HG02852 (cell line): ENCODE measurements around the gene COLEC11.
"Not testable (repeated sequence)": the region's sequence is repeated elsewhere in the genome, so short reads cannot be mapped to it uniquely, and the experiment has no call there.

ENCODE experiments used
- ATAC-seq: cut with Tn5 transposase; IDR thresholded peaks from one replicate; pipeline ENCODE4 v1.9.1; 2021; ENCODE audit warnings: mild to moderate bottlenecking, moderate library complexity; ENCODE audit not compliant: unreplicated experiment

COLEC11 gene

DNA sequence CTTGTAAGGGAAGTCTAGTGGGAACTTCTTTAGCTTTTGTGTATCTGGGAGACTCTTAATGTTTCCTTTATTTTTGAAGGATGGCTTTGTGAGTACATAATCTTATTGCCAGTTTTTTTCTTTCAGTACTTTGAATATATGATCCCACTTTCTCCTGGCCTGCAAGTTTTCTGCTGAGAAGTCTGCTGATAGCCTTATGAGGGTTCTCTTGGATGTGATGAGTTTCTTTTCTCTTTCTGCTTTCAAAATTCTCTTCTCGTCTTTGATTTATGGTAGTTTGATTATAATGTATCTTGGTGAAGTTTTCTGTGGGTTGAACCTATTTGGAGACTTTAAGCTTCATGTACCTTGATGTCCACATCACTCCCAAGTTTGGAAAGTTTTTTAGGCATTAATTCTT, 28.1 kb downstream of the COLEC11 start:
- no peak for ATAC-seq

DNA sequence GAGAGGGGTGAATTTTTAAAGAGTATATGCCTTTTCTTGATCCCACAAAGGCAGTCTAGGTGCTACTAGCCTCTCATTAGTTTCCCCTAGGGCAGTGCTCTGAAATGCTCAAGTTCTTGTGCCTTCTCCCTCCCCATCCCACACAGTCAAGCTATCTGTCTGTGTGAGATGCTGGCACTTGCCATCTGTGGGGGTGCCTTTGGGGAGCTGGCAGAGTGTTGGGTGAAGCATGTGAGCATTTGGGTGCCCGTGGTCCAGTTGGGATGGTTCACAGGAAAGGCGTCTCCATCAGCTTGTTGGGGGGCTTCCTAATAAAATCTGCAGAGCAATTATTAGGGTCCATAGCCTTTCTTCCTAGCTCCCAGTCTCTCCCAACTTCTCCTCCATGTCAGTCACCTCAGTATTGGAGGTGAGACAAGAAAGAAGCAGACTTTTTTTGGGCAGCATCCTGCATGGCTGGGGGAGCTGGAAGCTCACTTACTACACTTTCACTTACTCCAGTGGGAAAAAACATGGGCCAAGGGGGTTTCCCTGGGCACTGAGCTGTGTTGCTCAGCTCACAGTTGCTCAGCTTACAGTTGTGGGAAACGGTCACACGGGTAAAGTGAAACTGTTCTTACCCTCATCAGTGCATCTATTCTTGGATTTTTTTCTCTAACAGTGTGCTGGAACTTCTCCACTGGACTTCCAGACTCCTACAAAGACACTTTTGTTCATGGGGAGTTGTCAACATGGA, 29.3 kb downstream of the COLEC11 start:
- no peak for ATAC-seq

DNA sequence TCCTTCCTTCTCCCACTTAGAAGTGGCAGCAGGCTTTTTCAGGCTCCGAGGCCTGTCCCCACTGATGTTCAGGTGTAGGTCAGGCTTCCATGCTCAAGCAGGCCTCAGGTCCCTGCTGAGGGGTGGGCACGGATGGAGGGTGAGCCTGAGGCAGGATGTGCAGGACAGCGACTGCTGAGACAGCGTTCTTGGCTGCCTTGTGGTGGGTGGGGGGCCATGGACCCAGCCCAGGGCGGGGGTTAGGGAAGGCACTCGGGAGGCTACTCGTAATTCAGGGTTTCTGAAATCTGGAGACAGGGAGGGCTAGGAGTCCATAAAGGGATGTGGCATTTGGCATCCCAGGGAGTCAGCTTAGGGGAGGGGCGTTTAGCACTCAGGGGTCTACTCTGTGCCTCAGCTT, 30.3 kb downstream of the COLEC11 start:
- no peak for ATAC-seq

DNA sequence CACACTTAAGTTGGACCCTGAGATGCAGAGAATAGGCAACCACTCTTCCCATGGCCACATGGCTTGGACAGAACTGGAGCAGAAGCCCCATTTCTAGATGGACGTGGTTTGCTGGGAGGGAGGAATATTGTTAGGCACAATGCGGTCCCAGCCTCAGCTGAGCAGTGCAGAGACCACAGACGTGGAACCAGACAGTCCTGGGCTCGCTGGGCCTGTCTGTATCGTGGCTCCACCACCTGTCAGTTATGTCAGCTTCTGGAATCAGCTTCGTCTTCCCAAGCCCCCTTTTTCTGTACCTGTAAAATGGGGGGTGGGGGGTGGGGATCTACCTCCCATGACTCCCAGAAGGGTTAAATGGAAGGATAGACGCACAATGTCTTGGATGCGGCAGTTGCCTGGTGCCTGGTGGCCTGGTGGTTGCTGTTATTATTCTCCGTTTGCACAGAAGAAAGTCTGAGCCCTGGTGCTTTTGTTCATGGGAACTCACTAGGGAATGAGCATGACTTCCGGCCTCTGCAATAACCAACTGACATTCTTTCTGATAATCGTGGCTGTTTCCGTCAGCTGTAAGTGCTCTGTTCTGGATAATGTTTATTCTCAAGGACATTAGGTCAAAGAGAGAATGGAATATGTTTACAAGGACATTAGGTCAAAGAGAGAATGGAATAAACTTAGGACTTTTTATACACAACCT, 31.4 kb downstream of the COLEC11 start:
- ATAC-seq: no peak

DNA sequence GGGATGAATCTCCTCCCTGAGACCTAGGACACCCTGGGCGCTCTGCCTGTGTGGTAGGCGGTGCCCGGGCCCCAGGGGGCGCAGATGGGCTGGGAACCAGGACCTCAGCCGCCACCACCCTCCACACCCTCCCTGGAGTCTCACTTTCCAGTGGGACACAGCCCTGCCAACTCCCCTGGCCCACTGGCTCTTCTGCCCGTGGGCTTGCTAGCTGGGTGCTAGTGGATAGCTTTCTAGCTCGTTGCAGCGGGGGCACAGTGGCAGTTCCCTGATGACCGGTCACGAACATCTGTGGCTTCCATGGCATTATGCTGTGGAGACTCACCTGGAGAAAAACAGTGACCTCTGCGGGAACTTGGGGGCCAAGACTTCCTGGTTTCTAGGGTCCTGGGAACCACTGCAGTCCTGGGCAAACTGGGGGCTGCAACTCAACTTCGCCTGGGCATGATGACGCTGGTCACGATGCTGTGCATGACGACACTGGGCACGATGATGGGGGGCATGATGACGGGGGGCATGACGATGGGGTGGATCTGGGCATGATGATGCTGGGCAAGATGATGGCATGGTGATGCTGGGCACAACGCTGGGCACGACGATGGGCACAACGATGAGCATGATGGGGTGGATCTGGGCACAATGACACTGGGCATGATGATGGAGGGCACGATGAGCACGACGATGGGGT, 32.0 kb downstream of the COLEC11 start:
- ATAC-seq: no peak

DNA sequence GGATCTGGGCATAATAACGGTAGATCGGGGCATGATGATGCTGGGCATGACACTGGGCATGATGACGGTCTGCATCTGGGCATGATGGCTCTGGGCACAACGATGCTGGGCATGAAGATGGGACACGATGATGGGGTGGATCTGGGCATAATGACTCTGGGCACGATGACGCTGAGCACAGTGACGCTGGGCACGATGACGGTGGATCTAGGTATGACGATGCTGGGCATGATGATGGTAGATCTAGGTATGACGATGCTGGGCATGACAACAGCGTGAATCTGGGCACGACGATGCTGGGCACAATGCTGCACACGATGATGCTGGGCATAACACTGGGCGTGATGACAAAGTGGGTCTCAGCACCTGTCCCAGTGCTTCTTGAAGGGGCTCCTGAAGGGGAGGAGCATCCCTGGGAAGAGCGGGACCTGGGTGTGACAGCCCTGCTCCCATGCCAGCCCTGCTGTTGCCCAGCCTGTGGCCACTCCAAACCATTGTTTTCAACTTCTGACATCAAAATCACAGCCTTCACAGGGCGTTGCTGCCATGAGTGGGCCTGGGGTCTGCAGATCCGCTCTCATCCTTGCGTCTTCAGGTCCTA, 32.7 kb downstream of the COLEC11 start:
- no peak for ATAC-seq

DNA sequence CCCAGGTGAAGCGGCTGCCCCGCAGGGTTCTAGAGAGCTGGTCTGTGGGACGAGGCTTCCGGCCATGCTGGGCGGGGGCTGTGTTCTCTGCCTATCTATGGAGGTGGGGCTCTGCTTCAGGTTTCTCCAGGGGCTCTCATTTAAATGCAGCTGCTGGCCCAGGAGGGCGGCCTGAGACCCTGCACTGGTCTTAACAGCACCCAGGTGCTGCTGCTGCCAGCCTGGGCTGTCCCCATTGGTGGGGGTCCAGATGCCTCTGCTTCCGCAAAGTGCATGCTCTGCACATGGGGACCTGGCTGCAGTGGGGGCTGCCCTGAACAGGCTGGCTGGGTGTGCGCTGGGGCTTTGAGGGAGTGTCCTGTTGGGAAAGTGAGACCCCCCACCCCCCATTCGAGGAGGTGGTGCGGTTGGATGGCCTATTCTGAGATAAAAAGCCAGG, 33.3 kb downstream of the COLEC11 start:
- no peak for ATAC-seq

DNA sequence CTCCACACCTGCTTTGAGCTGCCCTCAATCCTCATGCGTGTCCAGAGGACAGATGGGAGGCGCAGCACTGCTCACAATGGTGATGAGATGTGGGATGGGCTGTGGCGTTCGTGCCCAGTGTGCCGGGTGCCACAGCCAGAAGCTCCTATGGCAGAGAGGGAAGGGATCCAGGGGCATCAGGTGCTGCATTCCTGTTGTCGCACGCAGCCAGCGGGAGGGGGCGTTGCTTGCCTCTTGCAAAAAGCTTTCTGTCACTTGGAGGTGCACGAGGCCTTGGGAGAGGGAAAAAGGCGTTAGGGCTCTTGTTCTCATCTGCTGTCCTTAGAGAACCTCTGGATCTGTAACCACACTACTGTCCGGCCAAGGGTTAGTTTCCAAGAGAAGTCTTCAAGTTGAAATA, 33.9 kb downstream of the COLEC11 start:
- ATAC-seq: no peak

DNA sequence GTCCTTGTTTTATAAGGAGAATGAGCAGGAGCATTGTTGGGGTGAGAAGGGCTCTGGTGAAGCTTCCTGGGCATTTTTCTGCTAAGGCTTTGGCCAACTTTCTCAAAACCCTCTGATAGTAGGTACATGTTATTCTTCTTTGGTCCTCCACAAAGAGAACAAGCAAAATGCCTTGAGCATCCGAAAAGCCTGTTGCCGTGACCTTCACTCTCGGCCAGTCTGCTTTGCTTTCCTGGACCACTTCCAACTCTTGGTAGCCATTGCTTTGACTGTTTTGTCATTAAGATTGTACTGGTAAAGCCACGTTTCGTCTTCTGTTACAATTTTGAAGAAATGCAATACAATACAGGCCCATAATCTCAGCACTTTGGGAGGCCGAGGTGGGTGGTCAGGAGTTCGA, 35.7 kb downstream of the COLEC11 start:
- no peak for ATAC-seq

DNA sequence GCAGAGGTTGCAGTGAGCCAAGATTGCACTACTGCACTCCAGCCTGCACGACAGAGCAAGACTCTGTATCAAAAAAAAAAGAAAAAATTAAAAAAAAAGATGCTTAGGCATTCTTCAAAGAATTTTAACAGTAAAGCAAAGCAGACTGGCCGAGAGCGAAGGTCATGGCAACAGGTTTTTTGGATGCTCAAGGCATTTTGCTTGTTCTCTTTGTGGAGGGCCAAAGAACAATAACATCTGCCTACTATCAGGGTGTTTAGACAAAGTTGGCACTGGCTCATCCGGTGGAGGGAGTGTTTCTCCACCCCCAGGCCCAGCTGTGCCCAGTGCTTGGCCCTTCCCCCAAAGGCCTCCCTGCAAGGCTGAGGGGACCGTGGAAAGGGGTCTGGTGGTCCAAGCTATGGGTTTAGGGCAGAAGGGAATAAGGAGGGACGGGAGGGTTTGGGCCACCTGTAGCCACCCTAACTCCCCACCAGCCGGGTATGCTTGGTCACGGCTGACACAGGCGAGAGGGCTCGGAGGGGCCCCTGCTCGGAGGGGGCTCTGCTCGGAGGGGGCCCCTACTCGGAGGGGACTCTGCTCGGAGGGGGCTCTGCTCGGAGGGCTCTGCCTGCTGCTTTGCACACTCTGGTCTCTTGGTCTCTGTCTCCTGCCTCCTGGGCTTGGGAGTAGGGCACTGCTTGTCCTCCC, 36.4 kb downstream of the COLEC11 start:
- no peak for ATAC-seq

DNA sequence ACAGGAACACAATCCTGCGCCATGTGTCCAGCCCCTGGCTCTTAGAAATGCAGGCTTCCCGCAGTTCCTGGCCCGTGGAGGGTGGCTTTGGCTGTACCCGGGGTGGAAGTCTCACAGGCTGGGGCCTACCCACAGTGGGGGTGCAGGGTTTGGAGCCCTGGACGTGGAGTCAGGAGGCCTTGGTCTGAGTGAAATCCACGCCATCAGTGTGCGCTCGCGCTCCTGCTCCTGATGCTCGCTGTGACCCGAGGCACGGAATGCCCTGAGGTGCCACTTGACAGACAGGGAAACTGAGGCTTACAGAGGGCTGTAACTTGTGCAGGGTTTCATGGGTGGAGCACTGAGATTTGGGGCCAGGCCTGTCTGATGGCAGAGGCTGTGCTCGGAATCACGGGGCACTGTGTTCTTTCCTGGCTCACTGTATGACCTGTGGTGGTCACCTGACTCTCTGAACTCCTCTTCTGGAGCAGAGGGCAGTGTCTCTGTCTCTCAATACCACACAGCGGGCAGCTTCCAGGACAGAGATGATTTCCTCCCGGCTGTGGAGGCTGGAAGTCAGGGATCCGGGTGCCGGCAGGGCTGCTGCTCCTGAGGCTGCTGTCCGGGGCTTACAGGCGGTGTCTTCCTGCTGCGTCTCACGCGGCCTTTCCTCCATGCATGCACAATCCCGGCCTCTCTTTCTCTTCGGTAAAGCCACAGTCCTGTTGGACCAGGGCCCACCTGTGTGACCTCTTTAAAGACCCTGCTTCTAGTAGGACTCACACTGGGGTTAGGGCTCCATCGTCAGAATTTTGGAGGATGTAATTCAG, 37.1 kb downstream of the COLEC11 start:
- no peak for ATAC-seq

DNA sequence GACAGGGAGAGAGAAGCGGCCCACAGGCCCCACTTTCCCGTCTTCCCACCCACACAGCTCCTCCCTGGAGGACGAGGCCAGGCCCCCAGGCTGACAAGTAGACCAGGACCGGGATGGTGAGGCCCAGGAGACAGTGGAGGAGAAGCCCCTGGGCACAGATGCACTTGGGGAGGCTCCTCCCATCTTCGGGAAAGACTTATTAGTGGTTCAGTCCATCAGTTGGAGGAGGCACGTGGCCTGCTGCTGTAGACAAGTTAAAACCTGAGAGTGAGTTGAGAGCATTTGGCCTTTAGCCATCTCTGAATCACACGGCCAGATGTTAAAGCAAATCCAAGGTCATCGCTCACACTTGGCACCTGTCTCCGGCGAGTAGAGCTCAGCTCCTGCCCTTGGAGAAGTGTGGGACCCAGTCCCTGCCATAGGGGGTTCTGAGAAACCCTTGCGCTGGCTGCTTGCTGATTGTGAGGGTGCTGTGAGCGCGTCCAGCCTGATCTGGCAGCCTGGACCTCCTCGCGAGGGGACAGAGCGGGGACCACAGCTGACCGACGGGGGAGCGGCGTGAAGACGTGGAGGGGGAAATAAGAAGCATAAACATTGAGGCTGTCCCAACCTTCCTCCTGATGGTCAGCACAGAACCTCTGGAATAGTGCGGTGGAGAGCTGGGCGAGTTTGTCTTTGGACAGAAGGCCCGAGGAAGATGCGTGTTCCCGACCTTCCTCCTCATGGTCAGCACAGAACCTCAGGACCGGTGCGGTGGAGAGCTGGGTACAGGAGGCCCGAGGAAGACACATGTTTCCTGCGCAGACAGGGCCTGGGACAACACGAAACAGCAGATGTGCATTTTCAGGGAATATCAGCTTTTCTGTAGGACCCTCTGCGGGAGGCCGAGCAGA, 38.4 kb downstream of the COLEC11 start:
- ATAC-seq: no peak

DNA sequence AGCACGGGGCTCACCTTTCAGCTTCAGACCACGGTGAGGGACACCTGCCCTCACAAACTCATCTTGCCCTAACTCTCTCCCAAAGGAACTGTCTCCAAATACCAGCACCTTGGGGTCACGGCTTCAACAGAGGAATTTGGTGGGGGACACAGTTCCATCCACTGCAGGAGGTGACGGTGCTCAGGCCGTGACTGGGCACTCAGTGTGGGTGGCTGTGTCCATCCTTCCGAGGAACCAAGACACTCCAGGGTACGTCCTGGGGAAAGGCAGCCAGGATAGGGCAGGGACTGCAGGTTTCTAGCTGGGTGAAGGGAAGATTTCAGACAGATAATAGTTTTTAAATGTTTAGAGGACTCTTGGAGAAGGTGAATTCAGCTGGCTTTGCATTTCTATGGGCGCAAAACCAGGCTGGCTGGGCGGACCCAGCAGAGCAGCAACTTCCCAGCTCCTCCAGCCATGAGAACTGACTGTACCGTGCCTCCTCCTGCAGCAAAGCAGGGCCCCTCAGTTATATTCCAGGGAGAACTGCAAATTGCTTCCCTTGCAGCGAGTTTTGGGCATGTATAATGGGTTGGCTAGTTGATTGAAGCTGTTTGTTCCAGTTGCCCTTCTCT, 39.2 kb downstream of the COLEC11 start:
- no peak for ATAC-seq

DNA sequence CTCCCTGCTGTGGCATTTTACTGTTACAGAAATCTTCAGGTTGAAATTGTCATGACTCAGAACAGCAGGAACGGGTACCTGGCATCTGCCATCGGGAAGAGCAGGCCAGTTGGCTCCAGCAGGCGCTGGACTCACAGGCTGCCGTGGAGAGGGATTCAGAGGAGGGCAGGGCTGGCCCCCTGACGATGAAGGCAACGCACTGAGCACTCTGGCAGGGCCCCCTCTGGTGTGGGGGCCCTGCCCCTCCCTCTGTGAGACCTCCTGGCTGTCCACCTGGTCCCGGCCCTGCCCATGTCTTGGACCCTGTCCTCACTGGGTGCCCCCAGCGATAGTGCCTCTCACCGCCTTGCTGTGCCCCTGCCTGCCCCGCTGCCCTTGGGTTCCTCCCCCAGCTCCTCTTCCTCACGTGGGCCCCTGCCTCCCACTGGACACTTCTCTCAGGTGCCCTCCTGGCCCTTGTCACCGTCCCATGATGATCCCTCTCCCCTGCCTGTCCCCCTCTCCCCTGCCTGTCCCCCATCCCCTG, 39.7 kb downstream of the COLEC11 start:
- ATAC-seq: no peak

DNA sequence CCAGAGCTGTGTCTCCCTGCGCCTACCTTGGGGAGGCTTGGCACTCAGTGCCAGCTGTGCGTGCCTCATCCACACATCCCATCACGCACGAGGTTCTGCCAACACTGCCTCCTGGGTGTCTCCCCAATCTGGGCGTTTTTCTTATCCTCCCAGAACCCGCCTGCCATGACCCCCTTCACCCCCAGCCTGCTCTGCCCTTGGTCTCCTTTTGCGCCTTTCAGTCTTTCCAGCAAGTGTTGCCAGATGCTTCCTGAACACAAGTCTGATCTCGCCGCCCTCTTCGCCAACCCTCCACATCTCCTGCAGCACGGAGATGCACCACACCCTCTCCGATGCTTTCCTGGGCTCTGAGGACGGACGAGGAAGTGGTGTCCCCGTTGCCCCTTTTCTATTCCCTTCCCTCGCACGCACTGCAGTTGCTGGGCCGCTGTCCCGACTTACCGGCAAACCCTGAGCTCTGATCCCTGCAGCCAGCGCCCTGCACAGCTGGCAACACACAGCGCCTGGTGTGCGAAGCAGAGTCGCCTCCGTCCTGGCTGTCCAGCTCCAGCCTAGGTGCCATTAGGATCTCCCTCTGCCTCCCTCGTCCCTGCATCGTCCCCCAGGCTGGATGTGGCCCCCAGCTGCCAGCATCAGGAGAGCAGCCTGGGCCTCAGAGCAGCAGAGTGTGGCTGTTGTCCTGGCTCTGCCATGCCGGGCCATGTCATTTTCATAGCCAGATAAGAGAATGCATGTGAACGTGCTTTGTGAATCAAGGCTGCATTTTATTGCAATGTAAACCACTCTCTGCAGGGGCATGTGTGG, 40.5 kb downstream of the COLEC11 start:
- ATAC-seq: no peak

DNA sequence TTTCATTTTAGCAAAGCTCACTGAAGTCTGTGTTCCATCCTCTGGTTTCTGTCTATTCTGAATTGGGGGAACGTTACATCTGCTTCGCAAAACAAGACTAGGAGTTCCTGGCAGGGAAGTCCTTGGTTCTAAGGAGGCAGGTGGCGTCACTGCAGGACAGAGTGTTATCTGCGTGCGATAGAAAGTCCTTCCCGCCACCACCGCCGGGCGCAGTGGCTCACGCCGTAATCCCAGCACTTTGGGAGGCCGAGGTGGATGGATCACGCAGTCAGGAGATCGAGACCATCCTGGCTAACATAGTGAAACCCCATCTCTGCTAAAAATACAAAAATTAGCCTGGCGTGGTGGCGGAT, 41.0 kb downstream of the COLEC11 start:
- not testable (repeated sequence) for ATAC-seq

DNA sequence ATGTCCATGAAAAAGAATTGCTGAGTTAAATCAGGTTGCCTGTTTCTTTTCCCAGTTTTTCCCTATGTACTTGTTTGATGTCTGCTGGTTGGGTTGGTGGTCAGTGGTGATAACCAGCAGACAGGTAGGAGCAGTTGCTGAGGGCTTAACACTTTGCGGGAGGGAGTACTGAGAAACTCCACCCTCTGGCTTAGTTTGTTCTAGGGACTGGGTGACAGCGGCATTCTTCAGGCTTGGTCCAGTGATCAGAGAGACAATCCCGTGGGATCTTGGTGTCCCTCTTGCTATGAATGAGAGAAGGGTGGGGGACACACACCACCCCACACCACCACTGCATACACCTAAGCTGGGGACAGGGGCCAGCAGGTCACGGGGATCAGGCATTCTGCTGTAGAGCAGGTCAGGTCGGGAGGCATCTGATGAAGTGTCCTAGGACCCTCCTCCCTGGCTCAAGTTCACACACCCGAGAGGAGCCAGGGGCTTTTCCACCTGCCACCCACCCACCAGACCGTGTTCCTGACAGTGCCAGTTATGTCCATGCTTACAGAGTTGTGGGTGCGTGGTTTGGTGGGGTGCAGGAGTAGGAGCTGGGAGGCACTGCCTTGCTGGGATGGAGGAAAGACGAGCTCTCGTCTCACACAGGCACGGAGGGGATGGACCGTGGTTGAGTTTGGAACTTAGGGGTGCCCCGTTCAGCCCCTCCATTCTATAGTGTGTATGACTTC, 41.8 kb downstream of the COLEC11 start:
- no peak for ATAC-seq
